ENCODE results near the gene PLVAP.

The PLVAP gene

GRCh38 chr19:17304386-17305215 is 72.5 kb downstream of the PLVAP start:
- peak overlapping the region in 10 of 11 experiments; percentile 21 to 92 (median 51); a peak in 16 of 22 replicates for H3K27ac ChIP-seq

GRCh38 chr19:17303940-17304267 is 73.2 kb downstream of the PLVAP start:
- Histone ChIP-seq H4K20me1 (peaks cover 0 to 17% (median 3%) of the 10 kb centered on the region in 11 experiments; a peak in 8 of 22 replicates), H3K4me2 (peak overlapping the region; percentile 87 to 99 (median 96)), H3K27me3 (no peaks in the 10 kb centered on the region), H3K36me3 (peaks cover 14 to 28% (median 21%) of the 10 kb centered on the region in 11 experiments), H3K9me3 (replicated peaks in 1 of 11) (peaks cover 0 to 2% (median under 1%) of the 10 kb centered on the region in 11 experiments; a peak in 8 of 22 replicates), H3K4me3 (peak overlapping the region in 5 of 10 experiments; percentile 70 to 83 (median 74); a peak in 5 of 20 replicates), H3K27ac (peak overlapping the region in 9 of 11 experiments; percentile 30 to 92 (median 76); a peak in 15 of 22 replicates), H3K9ac (peak overlapping the region in 5 of 11 experiments; percentile 84 to 88 (median 87); a peak in 6 of 22 replicates), H3K4me1 (peaks cover 54 to 77% (median 63%) of the 10 kb centered on the region in 10 experiments)
- no peak for TF ChIP-seq Cebpa-rat (IDR thresholded peaks at IDR 0.05)

More at GRCh38 chr19:17304386-17305215, 72.5 kb downstream of the PLVAP start:
- Histone ChIP-seq H3K9me3 (replicated peaks in 1 of 11) (no peaks in the 10 kb centered on the region), H4K20me1 (peaks cover 0 to 17% (median 5%) of the 10 kb centered on the region in 11 experiments; a peak in 12 of 22 replicates), H3K36me3 (peaks cover 10 to 21% (median 16%) of the 10 kb centered on the region in 11 experiments; a peak in 21 of 22 replicates), H3K4me3 (peak overlapping the region in 3 of 10 experiments; percentile 19 to 77 (median 69); a peak in 2 of 20 replicates), H3K4me2 (peak overlapping the region; percentile 87 to 99 (median 96)), H3K4me1 (peaks cover 55 to 74% (median 64%) of the 10 kb centered on the region in 10 experiments), H3K27me3 (no peaks in the 10 kb centered on the region), H3K9ac (peak overlapping the region in 2 of 11 experiments; percentile 8 to 25; a peak in 3 of 22 replicates)
- no peak for TF ChIP-seq Cebpa-rat (IDR thresholded peaks at IDR 0.05)

- H3K4me3 ChIP-seq = peak within 1 kb of the TSS; percentile 70 to 83 (median 74)
- H3K4me2 ChIP-seq = peak within 1 kb of the TSS; percentile 87 to 99 (median 96)
- peak within 1 kb of the TSS; percentile 61 to 92 (median 77) for H3K27ac ChIP-seq
- no peak for TF ChIP-seq Cebpa-rat (IDR thresholded peaks at IDR 0.05)
- H3K4me1 ChIP-seq = peaks cover 48 to 71% (median 57%) of the 10 kb centered on the region in 10 experiments
- peaks cover 0 to 17% (median 3%) of the 10 kb centered on the region in 11 experiments; a peak in 8 of 22 replicates for H4K20me1 ChIP-seq
- H3K27me3 ChIP-seq = no peaks in the 10 kb centered on the region
- peaks cover 20 to 34% (median 27%) of the 10 kb centered on the region in 11 experiments for H3K36me3 ChIP-seq
- H3K9ac ChIP-seq = peak within 1 kb of the TSS; percentile 78 to 89 (median 85)
- H3K9me3 ChIP-seq (replicated peaks in 1 of 11) = peaks cover 3 to 8% (median 6%) of the 10 kb centered on the region in 11 experiments; a peak in 21 of 22 replicates
Observed at GRCh38 chr19:17303167-17303939, 73.8 kb downstream of the PLVAP start, which contains the start of gene ABHD8. TSS of gene ABHD8 (minus strand) at chr19:17303425. CDS start at chr19:17301616, 1,809 bp downstream.

- Histone ChIP-seq H4K20me1 (peaks cover 0 to 17% (median 3%) of the 10 kb centered on the region in 11 experiments; a peak in 8 of 22 replicates), H3K9me3 (replicated peaks in 1 of 11) (peaks cover 6 to 15% (median 14%) of the 10 kb centered on the region in 11 experiments; a peak in 21 of 22 replicates), H3K4me3 (peak overlapping the region; percentile 70 to 83 (median 74)), H3K4me1 (peaks cover 41 to 64% (median 50%) of the 10 kb centered on the region in 10 experiments), H3K36me3 (peaks cover 28 to 41% (median 34%) of the 10 kb centered on the region in 11 experiments), H3K9ac (peak overlapping the region; percentile 78 to 89 (median 85)), H3K27me3 (no peaks in the 10 kb centered on the region), H3K4me2 (peak overlapping the region; percentile 87 to 99 (median 96)), H3K27ac (peak overlapping the region; percentile 61 to 92 (median 77))
- no peak for TF ChIP-seq Cebpa-rat (IDR thresholded peaks at IDR 0.05)
Observed at GRCh38 chr19:17302391-17303166, 74.6 kb downstream of the PLVAP start.

All from BLaER1 treated with 17β-estradiol and CSF1 and Interleukin-3, amounts not matched to agents 10 nM and 100 nM (cell line).